GM12878 (cell line): ENCODE results near the gene NLGN3. TPM values are rescaled to one million over a fixed set of nuclear protein-coding genes. Genes with fewer than 3 reads are reported as not detected.

Source experiments
- CREB1 ChIP-seq: IDR thresholded peaks from 2 replicates; pipeline ENCODE4 v1.6.1; 2012; ENCODE audit warnings: low read depth, mild to moderate bottlenecking, inconsistent platforms
- EP300 ChIP-seq, 2 experiments: fragments of 150-350 bp in 1 of 2; IDR thresholded peaks; 2 replicates each; pipeline ENCODE4 v1.6.1; 2011 to 2012; ENCODE audit warnings: low read depth in 2 of 2, low read length in 2 of 2, borderline replicate concordance in 1 of 2, improper control_type of control experiment in 1 of 2, inconsistent platforms in 1 of 2; ENCODE audit not compliant: control insufficient read depth in 1 of 2
- ETV6 ChIP-seq, 2 experiments: fragments of 450-650 bp in 1 of 2; IDR thresholded peaks in 1 of 2; conservative IDR thresholded peaks in 1 of 2; 2 replicates each; pipeline ENCODE4 v1.6.1; 2014; ENCODE audit warnings: antibody characterized with exemption in 1 of 2, borderline replicate concordance in 1 of 2, low read depth in 1 of 2, mild to moderate bottlenecking in 1 of 2, moderate library complexity in 1 of 2
- EZH2 ChIP-seq: IDR thresholded peaks from 2 replicates; pipeline ENCODE4 v1.6.1; 2012; ENCODE audit warnings: low read depth, mild to moderate bottlenecking, control low read depth, inconsistent platforms, low read length, borderline replicate concordance; ENCODE audit not compliant: control insufficient read depth
- MXI1 ChIP-seq: fragments of 150-350 bp; IDR thresholded peaks from 2 replicates; pipeline ENCODE4 v1.6.1; 2011; ENCODE audit warnings: low read depth, mild to moderate bottlenecking, inconsistent platforms, low read length, improper control_type of control experiment
- NFYB ChIP-seq: IDR thresholded peaks from 2 replicates; pipeline ENCODE4 v1.6.1; 2011; ENCODE audit warnings: low read depth, mild to moderate bottlenecking, low read length, improper control_type of control experiment, moderate library complexity; ENCODE audit not compliant: insufficient read depth
- PML ChIP-seq: IDR thresholded peaks from 2 replicates; pipeline ENCODE4 v1.6.1; 2012; ENCODE audit warnings: low read length, inconsistent platforms
- POU2F2 ChIP-seq: IDR thresholded peaks from 3 replicates; pipeline ENCODE4 v1.6.1; 2011; ENCODE audit warnings: low read depth, mild to moderate bottlenecking, low read length, borderline replicate concordance
- RBBP5 ChIP-seq: fragments of 200-600 bp; sonication (generic); conservative IDR thresholded peaks from 2 replicates; pipeline ENCODE4 v1.6.1; 2016
- SIN3A ChIP-seq: IDR thresholded peaks from 2 replicates; pipeline ENCODE4 v1.6.1; 2012; ENCODE audit warnings: low read depth, low read length, improper control_type of control experiment
- SIX5 ChIP-seq: IDR thresholded peaks from 2 replicates; pipeline ENCODE4 v1.6.1; 2011; ENCODE audit warnings: mild to moderate bottlenecking, low read depth, low read length, moderate library complexity; ENCODE audit not compliant: severe bottlenecking
- SMC3 ChIP-seq: IDR thresholded peaks from 2 replicates; pipeline ENCODE4 v1.6.1; 2011; ENCODE audit warnings: low read length, improper control_type of control experiment, borderline replicate concordance
- SRF ChIP-seq, 2 experiments: IDR thresholded peaks; 2 replicates each; pipeline ENCODE4 v1.6.1; 2011; ENCODE audit warnings: low read depth in 2 of 2, low read length in 2 of 2, mild to moderate bottlenecking in 1 of 2, moderate library complexity in 1 of 2
- ZNF274 ChIP-seq: IDR thresholded peaks from one replicate; pipeline ENCODE4 v1.8.0; 2011; ENCODE audit not compliant: insufficient read length, insufficient read depth
- polyA plus RNA-seq, 11 experiments: library from polyadenylated mRNA; depleted of rRNA in 4 of 11; unstranded in 6 of 11; stranded (reverse) in 5 of 11; fragments of >200 nt; fragmentation: Nextera tagmentation in 4 of 11; fragmentation: Illumina TruSeq in 1 of 11; extraction: Ambion mirVana in 4 of 11; extraction: Trizol in 1 of 11; gene quantifications; 1 replicate in 1 of 11; 2 replicates in 10 of 11; pipeline versions ENCODE4 v1.2.1 to v1.2.3, GENCODE V29; 2011 to 2016; ENCODE audit warnings: inconsistent platforms in 2 of 11, missing spikeins in 2 of 11, low read depth in 1 of 11
- total RNA-seq, 4 experiments: library from RNA; depleted of rRNA in 3 of 4; stranded (reverse); fragments of >200 nt in 3 of 4; fragmentation: Illumina TruSeq in 1 of 4; extraction: Trizol in 1 of 4; gene quantifications; 2 replicates each; pipeline versions ENCODE4 v1.2.1 to v1.2.3, GENCODE V29; 2013 to 2021
- TF ChIP-seq, protein P1 (sequence below): fragments of 150-350 bp; IDR thresholded peaks from 2 replicates; pipeline ENCODE4 v1.6.1; 2016; ENCODE audit warnings: low read depth, low read length
- TF ChIP-seq, protein P2 (sequence below): fragments of 450-650 bp; IDR thresholded peaks from 2 replicates; pipeline ENCODE4 v1.6.1; 2018; ENCODE audit warnings: borderline replicate concordance, mild to moderate bottlenecking; ENCODE audit not compliant: partially characterized antibody
- TF ChIP-seq, protein P3 (sequence below): fragments of 450-650 bp; IDR thresholded peaks from 2 replicates; pipeline ENCODE4 v1.6.1; 2017; ENCODE audit warnings: mild to moderate bottlenecking, moderate library complexity

NLGN3 gene
- total and polyA plus RNA-seq, 10 of the 15 experiments (the other 5 are each of a cell fraction or from before 2014, with no cell fraction given): 0.07 to 0.73 (median 0.28) TPM

DNA sequence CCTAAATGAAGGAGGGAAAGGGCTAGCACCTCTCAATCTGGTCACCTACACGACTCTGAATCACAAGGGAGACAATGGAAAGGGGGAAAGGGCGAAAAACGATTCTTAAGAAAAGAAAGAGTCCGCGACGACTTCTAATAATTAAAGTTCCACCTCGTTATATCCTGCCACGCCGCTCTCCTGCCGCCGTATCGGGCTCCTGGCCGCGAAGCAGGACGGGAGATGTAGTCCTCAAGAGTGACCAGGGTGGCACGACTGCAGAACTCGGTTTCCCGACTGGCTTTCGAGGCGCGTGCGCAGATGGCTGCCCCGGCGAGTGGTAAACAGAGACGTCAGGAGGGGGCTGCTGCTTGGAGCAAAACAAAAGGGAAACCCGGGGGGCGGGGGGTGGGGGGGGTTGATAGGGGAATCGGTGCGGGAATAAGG is 49.1 kb upstream of the NLGN3 start, which contains the start of gene FOXO4 (continued):
- TF ChIP-seq ETV6 (conservative IDR thresholded peaks at IDR 0.05 in 1 of 2, IDR thresholded peaks at IDR 0.05 in 1 of 2; ENCODE audit: borderline replicate concordance in 1 of 2, low read depth in 1 of 2) (no peak), SIX5 (peak; percentile 84), CREB1 (peak; percentile 58), NFYB (no peak), EP300 (IDR thresholded peaks at IDR 0.05; ENCODE audit: borderline replicate concordance in 1 of 2, control insufficient read depth in 1 of 2, low read depth in 2 of 2, low read length in 2 of 2) (no peak), ZNF274 (no peak), SIN3A (0 out of 2 replicates have a peak, but pooled peaks have one; percentile 36), MXI1 (peak; percentile 50; the same call in 1 of the 2 replicates), PML (no peak), POU2F2 (no peak), SMC3 (no peak), RBBP5 (no peak), SRF (IDR thresholded peaks at IDR 0.05; ENCODE audit: low read depth in 2 of 2, low read length in 2 of 2) (no peak), EZH2 (no peak)
- TF ChIP-seq, protein P1, sequence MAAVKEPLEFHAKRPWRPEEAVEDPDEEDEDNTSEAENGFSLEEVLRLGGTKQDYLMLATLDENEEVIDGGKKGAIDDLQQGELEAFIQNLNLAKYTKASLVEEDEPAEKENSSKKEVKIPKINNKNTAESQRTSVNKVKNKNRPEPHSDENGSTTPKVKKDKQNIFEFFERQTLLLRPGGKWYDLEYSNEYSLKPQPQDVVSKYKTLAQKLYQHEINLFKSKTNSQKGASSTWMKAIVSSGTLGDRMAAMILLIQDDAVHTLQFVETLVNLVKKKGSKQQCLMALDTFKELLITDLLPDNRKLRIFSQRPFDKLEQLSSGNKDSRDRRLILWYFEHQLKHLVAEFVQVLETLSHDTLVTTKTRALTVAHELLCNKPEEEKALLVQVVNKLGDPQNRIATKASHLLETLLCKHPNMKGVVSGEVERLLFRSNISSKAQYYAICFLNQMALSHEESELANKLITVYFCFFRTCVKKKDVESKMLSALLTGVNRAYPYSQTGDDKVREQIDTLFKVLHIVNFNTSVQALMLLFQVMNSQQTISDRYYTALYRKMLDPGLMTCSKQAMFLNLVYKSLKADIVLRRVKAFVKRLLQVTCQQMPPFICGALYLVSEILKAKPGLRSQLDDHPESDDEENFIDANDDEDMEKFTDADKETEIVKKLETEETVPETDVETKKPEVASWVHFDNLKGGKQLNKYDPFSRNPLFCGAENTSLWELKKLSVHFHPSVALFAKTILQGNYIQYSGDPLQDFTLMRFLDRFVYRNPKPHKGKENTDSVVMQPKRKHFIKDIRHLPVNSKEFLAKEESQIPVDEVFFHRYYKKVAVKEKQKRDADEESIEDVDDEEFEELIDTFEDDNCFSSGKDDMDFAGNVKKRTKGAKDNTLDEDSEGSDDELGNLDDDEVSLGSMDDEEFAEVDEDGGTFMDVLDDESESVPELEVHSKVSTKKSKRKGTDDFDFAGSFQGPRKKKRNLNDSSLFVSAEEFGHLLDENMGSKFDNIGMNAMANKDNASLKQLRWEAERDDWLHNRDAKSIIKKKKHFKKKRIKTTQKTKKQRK: no peak
- TF ChIP-seq, protein P2, sequence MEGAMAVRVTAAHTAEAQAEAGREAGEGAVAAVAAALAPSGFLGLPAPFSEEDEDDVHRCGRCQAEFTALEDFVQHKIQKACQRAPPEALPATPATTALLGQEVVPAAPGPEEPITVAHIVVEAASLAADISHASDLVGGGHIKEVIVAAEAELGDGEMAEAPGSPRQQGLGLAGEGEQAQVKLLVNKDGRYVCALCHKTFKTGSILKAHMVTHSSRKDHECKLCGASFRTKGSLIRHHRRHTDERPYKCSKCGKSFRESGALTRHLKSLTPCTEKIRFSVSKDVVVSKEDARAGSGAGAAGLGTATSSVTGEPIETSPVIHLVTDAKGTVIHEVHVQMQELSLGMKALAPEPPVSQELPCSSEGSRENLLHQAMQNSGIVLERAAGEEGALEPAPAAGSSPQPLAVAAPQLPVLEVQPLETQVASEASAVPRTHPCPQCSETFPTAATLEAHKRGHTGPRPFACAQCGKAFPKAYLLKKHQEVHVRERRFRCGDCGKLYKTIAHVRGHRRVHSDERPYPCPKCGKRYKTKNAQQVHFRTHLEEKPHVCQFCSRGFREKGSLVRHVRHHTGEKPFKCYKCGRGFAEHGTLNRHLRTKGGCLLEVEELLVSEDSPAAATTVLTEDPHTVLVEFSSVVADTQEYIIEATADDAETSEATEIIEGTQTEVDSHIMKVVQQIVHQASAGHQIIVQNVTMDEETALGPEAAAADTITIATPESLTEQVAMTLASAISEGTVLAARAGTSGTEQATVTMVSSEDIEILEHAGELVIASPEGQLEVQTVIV: no peak
- TF ChIP-seq, protein P3, sequence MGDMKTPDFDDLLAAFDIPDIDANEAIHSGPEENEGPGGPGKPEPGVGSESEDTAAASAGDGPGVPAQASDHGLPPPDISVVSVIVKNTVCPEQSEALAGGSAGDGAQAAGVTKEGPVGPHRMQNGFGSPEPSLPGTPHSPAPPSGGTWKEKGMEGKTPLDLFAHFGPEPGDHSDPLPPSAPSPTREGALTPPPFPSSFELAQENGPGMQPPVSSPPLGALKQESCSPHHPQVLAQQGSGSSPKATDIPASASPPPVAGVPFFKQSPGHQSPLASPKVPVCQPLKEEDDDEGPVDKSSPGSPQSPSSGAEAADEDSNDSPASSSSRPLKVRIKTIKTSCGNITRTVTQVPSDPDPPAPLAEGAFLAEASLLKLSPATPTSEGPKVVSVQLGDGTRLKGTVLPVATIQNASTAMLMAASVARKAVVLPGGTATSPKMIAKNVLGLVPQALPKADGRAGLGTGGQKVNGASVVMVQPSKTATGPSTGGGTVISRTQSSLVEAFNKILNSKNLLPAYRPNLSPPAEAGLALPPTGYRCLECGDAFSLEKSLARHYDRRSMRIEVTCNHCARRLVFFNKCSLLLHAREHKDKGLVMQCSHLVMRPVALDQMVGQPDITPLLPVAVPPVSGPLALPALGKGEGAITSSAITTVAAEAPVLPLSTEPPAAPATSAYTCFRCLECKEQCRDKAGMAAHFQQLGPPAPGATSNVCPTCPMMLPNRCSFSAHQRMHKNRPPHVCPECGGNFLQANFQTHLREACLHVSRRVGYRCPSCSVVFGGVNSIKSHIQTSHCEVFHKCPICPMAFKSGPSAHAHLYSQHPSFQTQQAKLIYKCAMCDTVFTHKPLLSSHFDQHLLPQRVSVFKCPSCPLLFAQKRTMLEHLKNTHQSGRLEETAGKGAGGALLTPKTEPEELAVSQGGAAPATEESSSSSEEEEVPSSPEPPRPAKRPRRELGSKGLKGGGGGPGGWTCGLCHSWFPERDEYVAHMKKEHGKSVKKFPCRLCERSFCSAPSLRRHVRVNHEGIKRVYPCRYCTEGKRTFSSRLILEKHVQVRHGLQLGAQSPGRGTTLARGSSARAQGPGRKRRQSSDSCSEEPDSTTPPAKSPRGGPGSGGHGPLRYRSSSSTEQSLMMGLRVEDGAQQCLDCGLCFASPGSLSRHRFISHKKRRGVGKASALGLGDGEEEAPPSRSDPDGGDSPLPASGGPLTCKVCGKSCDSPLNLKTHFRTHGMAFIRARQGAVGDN: no peak
